HCT116 (cell line): ENCODE measurements around the gene ADGRL3.

Source experiments
- CBX3 ChIP-seq: IDR thresholded peaks from 2 replicates; pipeline ENCODE4 v1.6.1; 2012; ENCODE audit warnings: low read depth
- CEBPB ChIP-seq: IDR thresholded peaks from 2 replicates; pipeline ENCODE4 v1.6.1; 2012; ENCODE audit warnings: low read depth
- EZH2 ChIP-seq: fragments of 200-600 bp; sonication (generic); IDR thresholded peaks from 2 replicates; pipeline ENCODE4 v1.6.1; 2017; ENCODE audit warnings: antibody characterized with exemption, mixed run types
- EZH2phosphoT487 ChIP-seq: fragments of 200-600 bp; IDR thresholded peaks from 2 replicates; pipeline ENCODE4 v1.6.1; 2018; ENCODE audit warnings: antibody characterized with exemption, borderline replicate concordance
- JUND ChIP-seq: IDR thresholded peaks from 2 replicates; pipeline ENCODE4 v1.6.1; 2012
- POLR2A ChIP-seq: IDR thresholded peaks from 2 replicates; pipeline ENCODE4 v1.7.0; 2011; ENCODE audit warnings: borderline replicate concordance; ENCODE audit not compliant: insufficient read depth, insufficient read length; ENCODE audit errors: extremely low read depth
- POLR2AphosphoS5 ChIP-seq: IDR thresholded peaks from 2 replicates; pipeline ENCODE4 v1.6.1; 2011; ENCODE audit warnings: mild to moderate bottlenecking, low read depth, low read length, moderate library complexity
- SIN3A ChIP-seq: IDR thresholded peaks from 2 replicates; pipeline ENCODE4 v1.6.1; 2012; ENCODE audit warnings: low read depth
- SRF ChIP-seq: IDR thresholded peaks from 2 replicates; pipeline ENCODE4 v1.6.1; 2012; ENCODE audit warnings: low read depth
- YY1 ChIP-seq: IDR thresholded peaks from 2 replicates; pipeline ENCODE4 v1.6.1; 2011; ENCODE audit warnings: low read length, low read depth, moderate library complexity, mild to moderate bottlenecking; ENCODE audit not compliant: insufficient replicate concordance; ENCODE audit errors: extremely low read depth
- TF ChIP-seq, protein P1 (sequence below): IDR thresholded peaks from 2 replicates; pipeline ENCODE4 v1.6.1; 2011; ENCODE audit warnings: mild to moderate bottlenecking, low read length, moderate library complexity; ENCODE audit not compliant: insufficient replicate concordance; ENCODE audit errors: extremely low read depth
- TF ChIP-seq, protein P2 (sequence below), 3 experiments: fragments of 200-600 bp in 1 of 3; sonication (generic) in 1 of 3; IDR thresholded peaks in 2 of 3; conservative IDR thresholded peaks in 1 of 3; 2 replicates each; pipeline ENCODE4 v1.5.1; 2012 to 2017; ENCODE audit warnings: low read depth in 2 of 3, low read length in 2 of 3, antibody characterized with exemption in 1 of 3, borderline replicate concordance in 1 of 3, control low read depth in 1 of 3, mild to moderate bottlenecking in 1 of 3, mixed read lengths in 1 of 3, mixed run types in 1 of 3, moderate library complexity in 1 of 3; ENCODE audit not compliant: insufficient read depth in 1 of 3
- TF ChIP-seq, protein P3 (sequence below): IDR thresholded peaks from 2 replicates; pipeline ENCODE4 v1.6.1; 2012; ENCODE audit warnings: low read depth

DNA sequence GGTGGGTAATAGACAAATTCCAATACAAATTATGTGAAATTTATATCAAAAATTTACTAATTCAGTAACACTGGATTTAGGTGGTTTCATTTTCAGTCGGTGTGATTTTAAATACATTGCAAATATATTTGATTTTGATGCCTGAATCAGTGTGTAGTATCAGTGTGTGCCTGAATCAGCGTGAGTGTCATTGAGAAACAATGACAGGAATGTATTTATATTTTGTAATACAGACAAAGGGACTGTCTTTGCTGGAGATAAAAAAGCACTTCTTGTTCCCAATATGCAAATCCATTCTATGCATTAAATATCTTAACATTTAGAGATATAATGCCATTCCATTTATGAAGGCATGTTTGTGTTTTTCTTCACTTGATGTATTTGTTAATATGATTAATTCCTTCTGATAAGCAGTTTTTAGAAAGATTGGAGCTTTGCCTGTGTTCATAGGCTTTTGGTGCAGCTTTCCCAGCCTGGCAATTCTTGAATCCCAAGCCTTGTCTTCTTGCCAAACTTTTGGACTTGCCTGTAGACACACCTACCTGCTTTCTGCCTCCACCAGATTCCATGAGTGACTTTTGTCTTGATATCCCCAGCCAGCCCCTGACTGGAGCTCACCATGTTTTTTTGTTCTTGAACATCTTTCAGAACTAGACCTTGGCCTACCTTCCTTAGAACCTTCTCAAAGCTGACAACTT lies 243.8 kb downstream of the ADGRL3 start:
- TF ChIP-seq, protein P1, sequence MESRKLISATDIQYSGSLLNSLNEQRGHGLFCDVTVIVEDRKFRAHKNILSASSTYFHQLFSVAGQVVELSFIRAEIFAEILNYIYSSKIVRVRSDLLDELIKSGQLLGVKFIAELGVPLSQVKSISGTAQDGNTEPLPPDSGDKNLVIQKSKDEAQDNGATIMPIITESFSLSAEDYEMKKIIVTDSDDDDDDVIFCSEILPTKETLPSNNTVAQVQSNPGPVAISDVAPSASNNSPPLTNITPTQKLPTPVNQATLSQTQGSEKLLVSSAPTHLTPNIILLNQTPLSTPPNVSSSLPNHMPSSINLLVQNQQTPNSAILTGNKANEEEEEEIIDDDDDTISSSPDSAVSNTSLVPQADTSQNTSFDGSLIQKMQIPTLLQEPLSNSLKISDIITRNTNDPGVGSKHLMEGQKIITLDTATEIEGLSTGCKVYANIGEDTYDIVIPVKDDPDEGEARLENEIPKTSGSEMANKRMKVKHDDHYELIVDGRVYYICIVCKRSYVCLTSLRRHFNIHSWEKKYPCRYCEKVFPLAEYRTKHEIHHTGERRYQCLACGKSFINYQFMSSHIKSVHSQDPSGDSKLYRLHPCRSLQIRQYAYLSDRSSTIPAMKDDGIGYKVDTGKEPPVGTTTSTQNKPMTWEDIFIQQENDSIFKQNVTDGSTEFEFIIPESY, result no peak
- TF ChIP-seq POLR2A (no peak), POLR2AphosphoS5 (no peak), EZH2 (no peak), SRF (no peak), YY1 (no peak), SIN3A (no peak), EZH2phosphoT487 (no peak), JUND (no peak), CEBPB (no peak), CBX3 (no peak)
- TF ChIP-seq, protein P2, sequence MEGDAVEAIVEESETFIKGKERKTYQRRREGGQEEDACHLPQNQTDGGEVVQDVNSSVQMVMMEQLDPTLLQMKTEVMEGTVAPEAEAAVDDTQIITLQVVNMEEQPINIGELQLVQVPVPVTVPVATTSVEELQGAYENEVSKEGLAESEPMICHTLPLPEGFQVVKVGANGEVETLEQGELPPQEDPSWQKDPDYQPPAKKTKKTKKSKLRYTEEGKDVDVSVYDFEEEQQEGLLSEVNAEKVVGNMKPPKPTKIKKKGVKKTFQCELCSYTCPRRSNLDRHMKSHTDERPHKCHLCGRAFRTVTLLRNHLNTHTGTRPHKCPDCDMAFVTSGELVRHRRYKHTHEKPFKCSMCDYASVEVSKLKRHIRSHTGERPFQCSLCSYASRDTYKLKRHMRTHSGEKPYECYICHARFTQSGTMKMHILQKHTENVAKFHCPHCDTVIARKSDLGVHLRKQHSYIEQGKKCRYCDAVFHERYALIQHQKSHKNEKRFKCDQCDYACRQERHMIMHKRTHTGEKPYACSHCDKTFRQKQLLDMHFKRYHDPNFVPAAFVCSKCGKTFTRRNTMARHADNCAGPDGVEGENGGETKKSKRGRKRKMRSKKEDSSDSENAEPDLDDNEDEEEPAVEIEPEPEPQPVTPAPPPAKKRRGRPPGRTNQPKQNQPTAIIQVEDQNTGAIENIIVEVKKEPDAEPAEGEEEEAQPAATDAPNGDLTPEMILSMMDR (IDR thresholded peaks at IDR 0.05 in 2 of 3, conservative IDR thresholded peaks at IDR 0.05 in 1 of 3; ENCODE audit: borderline replicate concordance in 1 of 3, insufficient read depth in 1 of 3, low read depth in 2 of 3, low read length in 2 of 3), result no peak
- TF ChIP-seq, protein P3, sequence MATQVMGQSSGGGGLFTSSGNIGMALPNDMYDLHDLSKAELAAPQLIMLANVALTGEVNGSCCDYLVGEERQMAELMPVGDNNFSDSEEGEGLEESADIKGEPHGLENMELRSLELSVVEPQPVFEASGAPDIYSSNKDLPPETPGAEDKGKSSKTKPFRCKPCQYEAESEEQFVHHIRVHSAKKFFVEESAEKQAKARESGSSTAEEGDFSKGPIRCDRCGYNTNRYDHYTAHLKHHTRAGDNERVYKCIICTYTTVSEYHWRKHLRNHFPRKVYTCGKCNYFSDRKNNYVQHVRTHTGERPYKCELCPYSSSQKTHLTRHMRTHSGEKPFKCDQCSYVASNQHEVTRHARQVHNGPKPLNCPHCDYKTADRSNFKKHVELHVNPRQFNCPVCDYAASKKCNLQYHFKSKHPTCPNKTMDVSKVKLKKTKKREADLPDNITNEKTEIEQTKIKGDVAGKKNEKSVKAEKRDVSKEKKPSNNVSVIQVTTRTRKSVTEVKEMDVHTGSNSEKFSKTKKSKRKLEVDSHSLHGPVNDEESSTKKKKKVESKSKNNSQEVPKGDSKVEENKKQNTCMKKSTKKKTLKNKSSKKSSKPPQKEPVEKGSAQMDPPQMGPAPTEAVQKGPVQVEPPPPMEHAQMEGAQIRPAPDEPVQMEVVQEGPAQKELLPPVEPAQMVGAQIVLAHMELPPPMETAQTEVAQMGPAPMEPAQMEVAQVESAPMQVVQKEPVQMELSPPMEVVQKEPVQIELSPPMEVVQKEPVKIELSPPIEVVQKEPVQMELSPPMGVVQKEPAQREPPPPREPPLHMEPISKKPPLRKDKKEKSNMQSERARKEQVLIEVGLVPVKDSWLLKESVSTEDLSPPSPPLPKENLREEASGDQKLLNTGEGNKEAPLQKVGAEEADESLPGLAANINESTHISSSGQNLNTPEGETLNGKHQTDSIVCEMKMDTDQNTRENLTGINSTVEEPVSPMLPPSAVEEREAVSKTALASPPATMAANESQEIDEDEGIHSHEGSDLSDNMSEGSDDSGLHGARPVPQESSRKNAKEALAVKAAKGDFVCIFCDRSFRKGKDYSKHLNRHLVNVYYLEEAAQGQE, result no peak
